GM12878 (cell line): ENCODE measurements around the gene AGBL4. TPM values are rescaled to one million over a fixed set of nuclear protein-coding genes. Genes with fewer than 3 reads are reported as not detected.

Experiments
- ATAC-seq: fragments of 200-7000 bp; cut with Tn5 transposase; 3 replicates; pipeline ENCODE4 v1.9.1; 2020; ENCODE audit warnings: mild to moderate bottlenecking, moderate library complexity
- BruUV-seq: library from RNA; stranded (reverse); fragments of 400-500 nt; replicated peaks from 2 replicates; lab custom pipeline; 2021; lab: Mats Ljungman, UMichigan
- CTCF ChIA-PET: fragments of 300-600 bp; sonication (Branson Sonifier 250); formaldehyde crosslinking; extraction: SDS; loops from one replicate; lab custom pipeline; 2021; ENCODE audit warnings: inconsistent platforms; lab: Yijun Ruan, JAX
- POLR2A ChIA-PET: fragments of 350-600 bp; formaldehyde crosslinking; extraction: SDS; loops from one replicate; lab custom pipeline; 2021; ENCODE audit warnings: inconsistent platforms; lab: Charles Lee
- RAD21 ChIA-PET: fragments of 300-600 bp; sonication (Branson Sonifier 250); formaldehyde crosslinking; loops from one replicate; lab custom pipeline; 2023; ENCODE audit warnings: antibody characterized with exemption; ENCODE audit not compliant: unreplicated experiment; lab: Charles Lee
- SMC1A ChIA-PET: fragments of 300-600 bp; sonication (Branson Sonifier 250); formaldehyde crosslinking; loops from one replicate; lab custom pipeline; 2023; ENCODE audit not compliant: unreplicated experiment, uncharacterized antibody; lab: Charles Lee
- DNase-seq: peaks from one replicate; pipeline ENCODE4 v3.0.0-alpha.2; 2011; ENCODE audit warnings: low read depth, low spot score
- FAIRE-seq: peaks from 3 replicates; lab custom pipeline; 2011; peaks lifted over from hg19 to GRCh38; lab: Jason Lieb, UNC
- H2AFZ ChIP-seq: 2 replicates; pipeline ENCODE4 v1.6.0; 2011; ENCODE audit warnings: low read depth, low read length, control low read depth; ENCODE audit not compliant: control insufficient read depth
- H3K27ac ChIP-seq: 2 replicates; pipeline ENCODE4 v1.5.1; 2011; ENCODE audit warnings: control low read depth; ENCODE audit not compliant: control insufficient read depth, insufficient read depth
- H3K27me3 ChIP-seq, 2 experiments: replicated peaks in 1 of 2; 2 replicates each; pipeline versions ENCODE4 v1.6.0 to v1.6.1; 2011; ENCODE audit warnings: low read length in 1 of 2; ENCODE audit not compliant: control insufficient read depth in 2 of 2, insufficient read depth in 2 of 2
- H3K36me3 ChIP-seq, 2 experiments: 2 replicates each; pipeline ENCODE4 v1.5.1; 2011; ENCODE audit warnings: low read length in 1 of 2; ENCODE audit not compliant: control insufficient read depth in 2 of 2, insufficient read depth in 2 of 2
- H3K4me1 ChIP-seq: 2 replicates; pipeline ENCODE4 v1.6.1; 2011; ENCODE audit warnings: mild to moderate bottlenecking, low read length, moderate library complexity, mixed read lengths; ENCODE audit not compliant: control insufficient read depth, insufficient read depth
- H3K4me2 ChIP-seq: 2 replicates; pipeline ENCODE4 v1.6.0; 2011; ENCODE audit warnings: control low read depth; ENCODE audit not compliant: control insufficient read depth, insufficient read depth
- H3K4me3 ChIP-seq: fragments of 200-600 bp; sonication (generic); 2 replicates; pipeline ENCODE4 v1.5.1; 2016
- H3K79me2 ChIP-seq: 2 replicates; pipeline ENCODE4 v1.6.0; 2011; ENCODE audit warnings: low read length; ENCODE audit not compliant: control insufficient read depth, insufficient read depth
- H3K9ac ChIP-seq: 2 replicates; pipeline ENCODE4 v1.8.0; 2011; ENCODE audit warnings: low read length, control low read depth, mixed read lengths; ENCODE audit not compliant: control insufficient read depth, insufficient read depth
- H3K9me3 ChIP-seq: replicated peaks from 3 replicates; pipeline ENCODE4 v1.5.1; 2011; ENCODE audit warnings: mild to moderate bottlenecking, low read length; ENCODE audit not compliant: control insufficient read depth, insufficient read depth
- H4K20me1 ChIP-seq: 2 replicates; pipeline ENCODE4 v1.6.0; 2011; ENCODE audit not compliant: control insufficient read depth, insufficient read depth
- ASH2L ChIP-seq: fragments of 300-600, 200-600 bp; sonication (generic); IDR thresholded peaks from 2 replicates; pipeline ENCODE4 v1.6.1; 2017; ENCODE audit warnings: low read depth, mild to moderate bottlenecking, borderline replicate concordance
- EED ChIP-seq: sonication (generic); IDR thresholded peaks from 2 replicates; pipeline ENCODE4 v1.6.1; 2016; ENCODE audit warnings: antibody characterized with exemption, low read depth
- ELK1 ChIP-seq: IDR thresholded peaks from 2 replicates; pipeline ENCODE4 v1.6.1; 2012; ENCODE audit warnings: low read depth, low read length, improper control_type of control experiment
- GABPA ChIP-seq: IDR thresholded peaks from 2 replicates; pipeline ENCODE4 v1.6.1; 2014; ENCODE audit warnings: antibody characterized with exemption, low read depth, mild to moderate bottlenecking, inconsistent platforms
- IKZF2 ChIP-seq, 2 experiments: fragments of 450-650 bp; IDR thresholded peaks; 2 replicates each; pipeline ENCODE4 v1.6.1; 2017; ENCODE audit warnings: mild to moderate bottlenecking in 2 of 2, moderate library complexity in 2 of 2
- JUNB ChIP-seq: IDR thresholded peaks from 2 replicates; pipeline ENCODE4 v1.6.1; 2016; ENCODE audit warnings: antibody characterized with exemption, mild to moderate bottlenecking
- MEF2B ChIP-seq: fragments of 450-650 bp; IDR thresholded peaks from 2 replicates; pipeline ENCODE4 v1.6.1; 2018; ENCODE audit warnings: mild to moderate bottlenecking, moderate library complexity; ENCODE audit not compliant: partially characterized antibody, poor library complexity, severe bottlenecking
- MYB ChIP-seq: fragments of 150-350 bp; IDR thresholded peaks from 2 replicates; pipeline ENCODE4 v1.6.1; 2014; ENCODE audit warnings: mild to moderate bottlenecking, low read depth, low read length, borderline replicate concordance
- PAX8 ChIP-seq: fragments of 450-650 bp; IDR thresholded peaks from 2 replicates; pipeline ENCODE4 v1.6.1; 2017; ENCODE audit warnings: mild to moderate bottlenecking, moderate library complexity
- PKNOX1 ChIP-seq: fragments of 450-650 bp; IDR thresholded peaks from 2 replicates; pipeline ENCODE4 v1.6.1; 2016; ENCODE audit warnings: mild to moderate bottlenecking
- POLR2A ChIP-seq: IDR thresholded peaks from 2 replicates; pipeline ENCODE4 v1.6.1; 2011; ENCODE audit warnings: low read depth, mild to moderate bottlenecking, low read length
- SIX5 ChIP-seq: IDR thresholded peaks from 2 replicates; pipeline ENCODE4 v1.6.1; 2011; ENCODE audit warnings: mild to moderate bottlenecking, low read depth, low read length, moderate library complexity; ENCODE audit not compliant: severe bottlenecking
- SMC3 ChIP-seq: IDR thresholded peaks from 2 replicates; pipeline ENCODE4 v1.6.1; 2011; ENCODE audit warnings: low read length, improper control_type of control experiment, borderline replicate concordance
- SREBF2 ChIP-seq: IDR thresholded peaks from 2 replicates; pipeline ENCODE4 v1.6.1; 2012; ENCODE audit warnings: mild to moderate bottlenecking, low read length
- TAF1 ChIP-seq: IDR thresholded peaks from 2 replicates; pipeline ENCODE4 v1.6.1; 2011; ENCODE audit warnings: mild to moderate bottlenecking, low read depth, low read length, borderline replicate concordance
- ZBED1 ChIP-seq: IDR thresholded peaks from 2 replicates; pipeline ENCODE4 v1.6.1; 2016; ENCODE audit warnings: borderline replicate concordance
- ZNF24 ChIP-seq: fragments of 450-650 bp; IDR thresholded peaks from 2 replicates; pipeline ENCODE4 v1.6.1; 2017; ENCODE audit warnings: antibody characterized with exemption, mild to moderate bottlenecking
- ZZZ3 ChIP-seq: IDR thresholded peaks from 2 replicates; pipeline ENCODE4 v1.6.1; 2011; ENCODE audit warnings: low read depth; ENCODE audit not compliant: control insufficient read depth, insufficient read length
- WGBS: methylation state at CpG from one replicate; pipeline ENCODE4 v1.1.6; 2016; ENCODE audit warnings: low lambda C conversion rate; ENCODE audit not compliant: insufficient replicate concordance, insufficient coverage; ENCODE audit errors: missing lambda C conversion rate; 5-methylcytosine and 5-hydroxymethylcytosine counted together
- in situ Hi-C: fragments of 300-500 bp; cut with MboI; formaldehyde crosslinking; loops from 9 replicates; pipeline ENCODE4 v1.14.3; 2018; ENCODE audit warnings: mixed read lengths
- intact Hi-C: fragments of 100-400 bp; cut with micrococcal nuclease; formaldehyde crosslinking; loops from one replicate; pipeline ENCODE4 v1.14.2; 2022; ENCODE audit not compliant: unreplicated experiment
- polyA plus RNA-seq, 11 experiments: library from polyadenylated mRNA; depleted of rRNA in 4 of 11; unstranded in 6 of 11; stranded (reverse) in 5 of 11; fragments of >200 nt; fragmentation: Nextera tagmentation in 4 of 11; fragmentation: Illumina TruSeq in 1 of 11; extraction: Ambion mirVana in 4 of 11; extraction: Trizol in 1 of 11; gene quantifications; 1 replicate in 1 of 11; 2 replicates in 10 of 11; pipeline versions ENCODE4 v1.2.1 to v1.2.3, GENCODE V29; 2011 to 2016; ENCODE audit warnings: inconsistent platforms in 2 of 11, missing spikeins in 2 of 11, low read depth in 1 of 11
- total RNA-seq, 4 experiments: library from RNA; depleted of rRNA in 3 of 4; stranded (reverse); fragments of >200 nt in 3 of 4; fragmentation: Illumina TruSeq in 1 of 4; extraction: Trizol in 1 of 4; gene quantifications; 2 replicates each; pipeline versions ENCODE4 v1.2.1 to v1.2.3, GENCODE V29; 2013 to 2021

The AGBL4 gene
- total and polyA plus RNA-seq, 10 of the 15 experiments (the other 5 are each of a cell fraction or from before 2014, with no cell fraction given): 0.31 TPM; not detected in 9

GRCh38 chr1:48999321-48999720 is 1024.4 kb downstream of the AGBL4 start:
- intact Hi-C loops: no loop called here
- H2AFZ ChIP-seq: no peak overlapping the region
- no peak overlapping the region for H3K4me2 ChIP-seq
- H3K9me3 ChIP-seq: no peaks in the 10 kb centered on the region
- H3K4me1 ChIP-seq: no peaks in the 10 kb centered on the region
- H3K27me3 ChIP-seq: no peaks in the 10 kb centered on the region
- no peak overlapping the region for H3K4me3 ChIP-seq
- DNase-seq: no peak
- TF ChIP-seq ASH2L: no peak
- no peak for TF ChIP-seq MEF2B
- no peak for TF ChIP-seq ELK1
- TF ChIP-seq JUNB: no peak
- no peak for FAIRE-seq
- no peak for ATAC-seq
- H3K27ac ChIP-seq: no peak overlapping the region
- in situ Hi-C loops: no loop called here
- ChIA-PET CTCF (no interaction called here), SMC1A (no interaction called here), RAD21 (no interaction called here), POLR2A (no interaction called here)
- 0% methylated on average over 3 of the region's 3 CpGs for WGBS
- no peak overlapping the region for H3K9ac ChIP-seq
- BruUV-seq: no TSS peak
- H3K36me3 ChIP-seq: no peaks in the 10 kb centered on the region
- no peaks in the 10 kb centered on the region for H4K20me1 ChIP-seq
- no peaks in the 10 kb centered on the region for H3K79me2 ChIP-seq

GRCh38 chr1:48996311-48996710 is 1027.4 kb downstream of the AGBL4 start:
- WGBS: 62% methylated on average over 2 of the region's 2 CpGs
- POLR2A ChIA-PET: no interaction called here
- Histone ChIP-seq H3K4me2 (no peak overlapping the region), H2AFZ (no peak overlapping the region), H3K4me1 (no peaks in the 10 kb centered on the region), H3K27me3 (no peaks in the 10 kb centered on the region), H3K9me3 (no peaks in the 10 kb centered on the region), H4K20me1 (no peaks in the 10 kb centered on the region), H3K27ac (no peak overlapping the region), H3K36me3 (no peaks in the 10 kb centered on the region), H3K9ac (no peak overlapping the region), H3K79me2 (no peaks in the 10 kb centered on the region), H3K4me3 (no peak overlapping the region)
- CTCF ChIA-PET: no interaction called here
- in situ Hi-C loops: no loop called here
- SMC1A ChIA-PET: no interaction called here
- ATAC-seq: no peak
- RAD21 ChIA-PET: no interaction called here
- intact Hi-C loops: no loop called here
- DNase-seq: no peak
- no peak for FAIRE-seq
- BruUV-seq: no TSS peak
- TF ChIP-seq IKZF2 (IDR thresholded peaks at IDR 0.05): no peak
- TF ChIP-seq PKNOX1: no peak
- TF ChIP-seq TAF1: no peak
- TF ChIP-seq SMC3: no peak
- TF ChIP-seq ZNF24: no peak
- TF ChIP-seq PAX8: no peak
- no peak for TF ChIP-seq SREBF2
- no peak for TF ChIP-seq ZBED1
- no peak for TF ChIP-seq EED
- no peak for TF ChIP-seq JUNB
- no peak for TF ChIP-seq MYB
- TF ChIP-seq POLR2A: no peak
- TF ChIP-seq GABPA: no peak
- no peak for TF ChIP-seq SIX5
- no peak for TF ChIP-seq ZZZ3
